Measurements from ENCODE around the gene SAPCD2.

DNA sequence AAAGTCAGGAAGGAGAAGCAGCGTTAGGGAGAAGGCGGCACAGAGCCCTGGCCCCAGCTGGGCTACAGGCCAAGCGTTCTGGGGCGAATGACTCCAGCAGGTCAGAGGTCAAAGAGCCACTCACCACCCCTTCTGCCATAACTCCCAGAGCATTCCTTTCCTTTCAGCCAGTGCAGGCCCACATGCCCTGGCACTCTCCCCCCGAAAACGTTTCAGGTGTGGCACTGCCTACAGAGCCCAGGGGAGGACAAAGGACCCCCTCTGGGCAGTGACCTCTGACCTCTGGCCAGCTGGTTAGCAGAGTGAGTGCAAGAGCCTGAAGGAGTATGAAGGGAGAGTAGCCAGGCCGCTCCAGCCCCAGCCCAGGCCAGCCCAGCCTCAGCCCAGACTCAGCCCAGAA lies 47.2 kb downstream of the SAPCD2 start:
- TF ChIP-seq, protein P1, sequence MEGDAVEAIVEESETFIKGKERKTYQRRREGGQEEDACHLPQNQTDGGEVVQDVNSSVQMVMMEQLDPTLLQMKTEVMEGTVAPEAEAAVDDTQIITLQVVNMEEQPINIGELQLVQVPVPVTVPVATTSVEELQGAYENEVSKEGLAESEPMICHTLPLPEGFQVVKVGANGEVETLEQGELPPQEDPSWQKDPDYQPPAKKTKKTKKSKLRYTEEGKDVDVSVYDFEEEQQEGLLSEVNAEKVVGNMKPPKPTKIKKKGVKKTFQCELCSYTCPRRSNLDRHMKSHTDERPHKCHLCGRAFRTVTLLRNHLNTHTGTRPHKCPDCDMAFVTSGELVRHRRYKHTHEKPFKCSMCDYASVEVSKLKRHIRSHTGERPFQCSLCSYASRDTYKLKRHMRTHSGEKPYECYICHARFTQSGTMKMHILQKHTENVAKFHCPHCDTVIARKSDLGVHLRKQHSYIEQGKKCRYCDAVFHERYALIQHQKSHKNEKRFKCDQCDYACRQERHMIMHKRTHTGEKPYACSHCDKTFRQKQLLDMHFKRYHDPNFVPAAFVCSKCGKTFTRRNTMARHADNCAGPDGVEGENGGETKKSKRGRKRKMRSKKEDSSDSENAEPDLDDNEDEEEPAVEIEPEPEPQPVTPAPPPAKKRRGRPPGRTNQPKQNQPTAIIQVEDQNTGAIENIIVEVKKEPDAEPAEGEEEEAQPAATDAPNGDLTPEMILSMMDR (IDR thresholded peaks at IDR 0.05 in 8 of 11, conservative IDR thresholded peaks at IDR 0.05 in 3 of 11): no peak
- TF ChIP-seq POLR2AphosphoS5 (IDR thresholded peaks at IDR 0.05) (no peak), POLR2A (IDR thresholded peaks at IDR 0.05) (no peak)

All from spleen (tissue), 7 donors.